ENCODE measurements around the gene BSPH1.
"Not testable (repeated sequence)": the region's sequence is repeated elsewhere in the genome, so short reads cannot be mapped to it uniquely, and the experiment has no call there.

Gene BSPH1

GRCh38 chr19:47992070-47992469 is at the start of gene BSPH1:
Gene BSPH1 (minus strand): TSS chr19:47992170. CDS start chr19:47992081, 89 bp downstream.
- no peak for DNase-seq (ENCODE audit: low spot score)

GRCh38 chr19:48036765-48037164 is 44.8 kb upstream of the BSPH1 start:
- DNase-seq (ENCODE audit: low spot score), result no peak

GRCh38 chr19:48033604-48034003 is 41.6 kb upstream of the BSPH1 start:
- no peak for DNase-seq (ENCODE audit: low spot score)

GRCh38 chr19:48030073-48030472 is 38.1 kb upstream of the BSPH1 start:
- no peak for DNase-seq (ENCODE audit: low spot score)

GRCh38 chr19:48029431-48029830 is 37.5 kb upstream of the BSPH1 start:
- no peak for DNase-seq (ENCODE audit: low spot score)

- DNase-seq (ENCODE audit: low spot score), result no peak
These were observed 33.5 kb upstream of the BSPH1 start for GRCh38 chr19:48025480-48025879.

GRCh38 chr19:48023518-48023917 is 31.5 kb upstream of the BSPH1 start:
- DNase-seq (ENCODE audit: low spot score), result no peak

GRCh38 chr19:48023011-48023410 is 31.0 kb upstream of the BSPH1 start:
- no peak for DNase-seq (ENCODE audit: low spot score)

- no peak for DNase-seq (ENCODE audit: low spot score)
These were observed 28.7 kb upstream of the BSPH1 start for GRCh38 chr19:48020686-48021085.

- DNase-seq (ENCODE audit: low spot score), result no peak
These were observed 19.2 kb upstream of the BSPH1 start for GRCh38 chr19:48010932-48011758.

- DNase-seq (ENCODE audit: low spot score), result no peak
These were observed 14.8 kb upstream of the BSPH1 start for GRCh38 chr19:48006762-48007161.

- DNase-seq (ENCODE audit: low spot score), result no peak
These were observed 12.3 kb upstream of the BSPH1 start for GRCh38 chr19:48004236-48004635.

GRCh38 chr19:48000846-48001245 is 8.9 kb upstream of the BSPH1 start:
- DNase-seq (ENCODE audit: low spot score), result no peak

GRCh38 chr19:47998800-47999199 is 6.8 kb upstream of the BSPH1 start:
- DNase-seq (ENCODE audit: low spot score), result no peak

GRCh38 chr19:47996230-47996727 is 4.3 kb upstream of the BSPH1 start:
- DNase-seq (ENCODE audit: low spot score), result no peak

GRCh38 chr19:47994209-47994802 is 2.3 kb upstream of the BSPH1 start, which contains the start of gene ELSPBP1:
Gene ELSPBP1 (plus strand): TSS chr19:47994632. CDS start chr19:48008668, 14,036 bp downstream.
- DNase-seq (ENCODE audit: low spot score), result no peak

- no peak for DNase-seq (ENCODE audit: low spot score)
These were observed 670 bp downstream of the BSPH1 start for GRCh38 chr19:47991191-47991808.

- no peak for DNase-seq (ENCODE audit: low spot score)
These were observed 18.4 kb downstream of the BSPH1 start for GRCh38 chr19:47973529-47973928.

GRCh38 chr19:47955936-47956335 is 36.0 kb downstream of the BSPH1 start:
- not testable (repeated sequence) for DNase-seq (ENCODE audit: low spot score)

- not testable (repeated sequence) for DNase-seq (ENCODE audit: low spot score)
These were observed 39.8 kb downstream of the BSPH1 start for GRCh38 chr19:47952132-47952531.

GRCh38 chr19:47949852-47950521 is 42.0 kb downstream of the BSPH1 start:
- not testable (repeated sequence) for DNase-seq (ENCODE audit: low spot score)

GRCh38 chr19:47928581-47928980 is 63.4 kb downstream of the BSPH1 start:
- DNase-seq (ENCODE audit: low spot score), result not testable (repeated sequence)

All from cerebellar cortex (tissue), 1 donor.